GM15510 (cell line): ENCODE results near the gene NPAS2.

ENCODE experiments used
- POLR2A ChIP-seq: IDR thresholded peaks from 3 replicates; pipeline ENCODE4 v1.6.1; 2011; ENCODE audit warnings: borderline replicate concordance; ENCODE audit not compliant: insufficient read length; ENCODE audit errors: extremely low read depth

The NPAS2 gene

DNA sequence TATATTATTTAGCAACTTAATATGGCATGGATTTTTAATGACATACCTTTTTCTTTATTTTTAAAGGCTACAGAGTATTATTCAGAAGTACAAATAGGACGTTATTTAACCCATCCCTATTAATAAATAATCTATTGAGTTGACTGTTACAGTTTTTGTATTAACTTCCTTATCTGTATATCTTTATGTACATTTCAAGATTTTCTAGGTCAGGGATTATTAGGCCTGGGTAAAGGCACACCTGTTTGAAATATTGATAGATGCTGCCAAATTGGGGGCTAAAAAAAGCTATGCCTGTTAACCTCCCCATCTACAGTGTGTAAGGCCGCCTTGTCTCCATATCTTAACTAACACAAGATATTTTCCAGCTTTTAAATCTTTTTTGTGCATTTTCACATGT is 6.6 kb downstream of the NPAS2 start:
- TF ChIP-seq POLR2A = no peak

- no peak for TF ChIP-seq POLR2A
Measured at GRCh38 chr2:100831158-100831750, 11.3 kb downstream of the NPAS2 start.

DNA sequence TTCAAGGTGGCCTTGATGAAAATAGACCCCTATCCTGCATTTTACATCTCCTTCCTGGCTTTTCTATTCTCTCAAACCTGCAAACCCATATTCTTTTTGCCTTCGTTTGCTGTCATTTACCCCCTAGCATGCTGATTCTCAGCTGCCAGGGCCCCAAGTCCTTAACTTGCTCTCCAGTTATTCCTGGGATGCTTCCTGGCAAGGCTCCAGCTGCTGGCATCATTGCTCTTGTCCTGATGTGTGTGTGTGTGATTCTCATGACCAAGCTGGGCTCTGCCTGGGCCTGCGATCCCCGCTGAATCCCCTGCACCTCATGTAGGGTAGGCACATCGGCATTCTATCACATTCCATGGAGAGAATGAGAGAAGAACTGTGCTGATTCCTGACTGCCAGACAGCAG is 11.9 kb downstream of the NPAS2 start:
- no peak for TF ChIP-seq POLR2A

DNA sequence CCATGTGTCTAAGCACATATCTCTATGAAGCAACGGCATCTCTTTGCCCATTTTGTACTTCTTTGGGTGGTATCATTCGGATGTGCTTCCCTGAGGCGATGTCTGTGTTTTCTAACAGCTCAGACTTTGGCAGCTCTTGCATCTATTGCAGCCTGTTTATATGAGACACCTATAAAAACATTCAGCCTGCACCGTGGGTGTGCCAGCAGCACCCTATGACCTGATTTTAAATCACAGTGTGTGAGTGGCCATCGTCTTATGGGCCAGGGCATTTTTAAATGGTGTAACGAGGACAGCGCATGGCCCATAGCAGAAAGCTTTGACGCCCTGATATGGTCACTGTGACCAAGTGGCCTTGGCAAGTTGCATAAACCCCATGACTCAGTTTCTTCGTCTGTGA is 12.9 kb downstream of the NPAS2 start:
- TF ChIP-seq POLR2A = no peak

GRCh38 chr2:100833331-100833730 is 13.4 kb downstream of the NPAS2 start:
- no peak for TF ChIP-seq POLR2A

DNA sequence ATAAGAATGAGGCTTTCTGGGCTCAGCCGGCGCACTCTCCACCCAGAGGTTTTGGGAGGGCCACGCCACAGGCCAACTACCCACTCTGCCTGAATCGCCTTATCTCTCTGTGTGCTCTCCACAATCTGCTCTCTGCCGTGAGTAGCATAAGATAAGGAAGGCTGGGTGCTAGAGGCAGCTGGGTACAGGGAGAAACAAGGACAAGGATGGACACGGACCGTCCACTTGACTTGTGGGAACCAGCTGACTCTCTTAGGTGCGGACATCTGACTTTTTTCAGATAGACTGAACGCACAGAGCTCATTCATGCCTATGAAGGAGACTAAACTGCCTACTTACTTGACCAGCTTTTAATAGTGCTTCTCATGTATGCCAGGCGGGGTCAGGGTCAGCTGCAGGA is 14.3 kb downstream of the NPAS2 start:
- no peak for TF ChIP-seq POLR2A

DNA sequence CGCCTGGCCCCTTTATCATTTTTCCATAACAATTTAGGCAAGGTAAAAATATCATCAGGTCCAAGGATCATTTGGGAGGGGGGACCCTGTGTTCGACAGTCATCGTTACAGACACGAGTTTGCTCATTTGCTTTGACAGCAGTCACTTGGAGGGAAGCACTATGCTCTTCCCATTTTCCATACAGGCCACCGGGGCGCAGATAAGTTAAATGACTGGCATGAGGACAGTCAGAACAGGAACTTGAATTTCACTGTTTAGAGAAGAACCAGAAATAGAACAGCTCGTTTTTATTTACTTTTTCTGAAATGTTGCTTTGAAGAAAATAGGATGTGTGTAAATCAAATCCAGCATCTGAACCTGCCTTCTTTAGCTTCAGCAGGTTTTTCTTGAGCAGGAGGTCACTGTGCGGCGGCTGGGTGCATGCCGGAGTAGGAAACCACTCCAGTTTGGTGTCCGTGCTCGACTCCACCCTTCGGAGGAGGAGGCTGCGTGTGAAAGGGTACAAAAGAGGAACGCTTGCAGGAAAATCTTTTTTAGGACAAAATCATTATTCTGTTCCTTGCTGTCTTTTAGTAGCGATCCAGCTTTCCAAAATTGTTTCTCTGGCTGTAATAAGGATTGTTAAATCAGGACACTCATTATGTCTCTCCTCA is 15.2 kb downstream of the NPAS2 start:
- TF ChIP-seq POLR2A = no peak

GRCh38 chr2:100840519-100840918 is 20.6 kb downstream of the NPAS2 start:
- no peak for TF ChIP-seq POLR2A

DNA sequence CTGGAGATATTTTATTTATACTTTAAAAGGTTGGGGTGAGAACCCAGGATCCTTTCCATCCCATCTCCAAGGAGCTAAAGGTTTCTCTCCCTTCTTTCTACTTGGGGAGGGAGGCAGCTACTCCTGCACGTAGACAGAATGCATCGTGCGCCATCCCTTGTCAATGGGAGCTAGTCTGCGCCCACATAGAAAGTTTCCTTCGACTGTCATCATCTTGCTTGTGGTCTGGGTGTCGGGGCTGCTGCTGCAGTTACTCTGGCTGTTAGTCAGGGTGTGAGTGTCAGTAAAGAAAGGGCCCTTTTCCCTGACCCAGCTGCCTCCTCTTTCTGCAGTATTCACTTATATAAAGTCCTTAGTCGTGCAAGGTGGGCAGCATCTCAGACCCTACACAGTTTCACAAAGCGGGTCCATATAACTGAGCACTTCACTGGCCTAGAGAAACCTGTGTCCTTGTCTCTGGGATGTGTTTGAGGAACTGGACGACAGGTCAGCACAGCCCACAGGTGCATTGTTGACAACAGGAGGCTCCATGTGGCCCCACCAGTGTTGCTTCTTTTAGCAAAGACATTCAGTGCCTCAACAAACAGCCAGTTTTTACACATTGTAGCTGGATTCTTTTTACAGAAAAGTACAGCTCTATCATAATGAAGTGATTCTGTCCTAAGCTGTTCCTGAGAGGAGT is 22.4 kb downstream of the NPAS2 start:
- TF ChIP-seq POLR2A = no peak

DNA sequence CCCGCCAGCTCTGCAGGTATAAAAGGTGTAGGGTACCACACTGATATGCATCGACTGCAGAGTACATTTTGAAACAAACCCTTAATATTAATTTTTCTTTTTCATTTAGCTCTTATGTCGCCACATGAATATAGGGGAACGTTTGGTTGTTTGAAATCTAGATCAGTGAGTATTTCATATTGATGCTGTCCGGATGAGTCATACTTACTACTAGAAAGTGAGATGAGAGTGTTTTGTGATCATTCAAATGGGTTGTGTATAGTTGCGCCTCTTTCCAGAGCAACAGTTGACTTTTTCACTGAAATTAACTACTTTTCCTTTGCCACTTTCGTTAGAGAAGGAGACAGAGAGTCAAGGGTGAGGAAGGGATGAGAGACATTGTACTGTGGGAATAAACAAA is 24.6 kb downstream of the NPAS2 start:
- TF ChIP-seq POLR2A = no peak

DNA sequence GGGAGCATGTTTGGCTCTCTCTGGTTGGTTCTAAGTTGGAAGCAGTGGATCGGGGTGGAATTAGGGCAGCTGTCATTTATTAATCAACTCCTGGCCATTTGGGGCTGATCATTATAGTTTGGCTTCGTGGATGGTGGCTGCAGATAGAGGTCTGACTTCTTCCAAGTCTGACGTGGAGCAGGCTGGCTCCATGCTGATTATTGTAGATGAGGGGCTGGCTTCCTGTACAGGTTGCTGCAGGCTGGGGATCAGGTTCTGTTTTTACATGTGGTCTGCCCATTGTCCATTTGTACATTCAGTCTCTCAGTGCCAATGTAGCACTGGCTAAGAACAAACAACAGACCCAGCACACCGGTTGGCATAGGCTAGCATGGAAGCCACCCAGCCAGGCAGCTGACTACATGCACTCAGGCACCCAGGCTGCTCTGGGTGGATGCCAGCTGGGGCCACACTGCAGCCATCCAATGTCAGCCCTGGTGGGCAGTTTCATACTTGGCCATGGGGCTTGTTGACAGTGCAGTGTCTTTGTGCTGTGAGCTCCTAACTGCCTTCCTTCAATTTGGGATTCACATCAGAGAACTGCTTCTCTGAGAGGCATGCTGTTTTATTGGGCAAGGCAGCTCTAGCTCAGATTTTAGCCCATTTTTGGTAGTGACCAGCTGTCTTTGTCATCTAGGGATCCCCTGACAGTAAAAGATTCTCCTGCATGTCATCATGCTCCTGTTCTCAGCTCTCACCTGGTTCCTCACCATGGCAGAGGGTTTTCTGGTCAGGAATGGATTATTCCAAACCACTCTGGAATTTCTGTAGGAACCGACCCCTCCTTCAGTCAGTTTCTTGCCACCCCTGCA is 25.4 kb downstream of the NPAS2 start:
- TF ChIP-seq POLR2A = no peak

DNA sequence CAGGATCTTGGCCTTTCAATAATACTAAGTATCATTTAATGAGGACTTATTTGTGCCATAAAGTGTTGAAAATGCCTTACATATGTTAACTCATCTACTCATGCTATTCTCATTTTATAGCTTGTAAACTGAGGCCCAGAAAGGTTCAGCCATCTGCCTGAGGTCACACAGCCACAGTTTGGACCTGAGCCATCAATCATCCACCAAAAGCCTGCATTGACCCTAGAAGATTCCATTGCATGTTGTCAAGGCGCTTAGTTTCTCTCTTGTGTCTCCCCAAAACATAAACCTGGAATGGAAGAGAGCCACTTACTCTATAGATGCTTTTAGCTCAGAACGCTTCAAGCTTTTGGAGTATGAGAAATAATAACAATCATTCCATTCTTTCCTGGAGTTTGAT is 26.8 kb downstream of the NPAS2 start:
- TF ChIP-seq POLR2A = no peak

- TF ChIP-seq POLR2A = no peak
Measured at GRCh38 chr2:100852447-100852846, 32.5 kb downstream of the NPAS2 start.

DNA sequence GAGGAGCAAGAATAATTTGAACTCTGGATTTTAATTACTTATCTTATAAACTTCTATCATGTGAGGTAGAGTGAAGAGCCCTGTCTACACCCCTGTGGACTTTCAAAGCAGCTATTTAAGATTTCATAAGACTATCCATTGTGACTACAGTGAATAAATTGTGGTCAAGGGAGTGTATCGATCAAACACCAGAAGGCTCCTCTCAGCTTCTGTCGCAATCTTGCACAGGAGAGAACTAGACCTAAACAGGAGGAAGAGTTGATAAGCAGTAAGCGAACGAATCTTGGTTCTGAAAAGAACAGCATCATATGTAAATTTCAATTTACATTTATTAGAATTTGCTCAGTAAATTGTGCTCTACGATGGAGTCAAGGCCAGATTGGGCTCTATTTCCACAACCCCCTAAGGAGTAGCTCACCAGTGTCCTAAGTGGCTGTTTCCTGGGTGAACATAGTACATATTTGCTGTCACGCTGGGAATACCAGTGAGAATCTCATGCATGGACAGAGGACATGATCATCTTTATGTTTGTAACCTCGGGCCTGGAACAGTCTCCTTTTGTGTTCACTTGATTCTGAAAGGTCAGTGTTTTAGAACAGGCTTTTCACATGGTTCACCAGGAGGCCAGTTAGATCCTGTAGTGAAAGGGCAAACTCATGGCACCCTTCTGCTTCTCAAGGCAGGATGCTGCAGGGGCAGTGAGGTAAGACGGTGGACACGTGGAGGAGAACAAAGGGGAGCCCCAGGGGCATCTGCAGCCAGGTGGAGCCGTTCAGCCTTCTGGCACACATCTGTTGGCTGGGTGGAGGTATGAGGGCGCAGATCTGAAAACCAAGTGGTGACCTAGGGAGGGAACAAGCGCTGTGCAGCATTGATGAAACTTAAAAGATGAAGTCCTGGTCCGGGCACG is 33.3 kb downstream of the NPAS2 start:
- TF ChIP-seq POLR2A = no peak
